DOHH2 (cell line): ENCODE results near the gene S100G.

ENCODE experiments used
- EZH2phosphoT487 ChIP-seq: fragments of 200-600 bp; sonication (generic); IDR thresholded peaks from 2 replicates; pipeline ENCODE4 v1.6.1; 2017; ENCODE audit warnings: borderline replicate concordance, mild to moderate bottlenecking, antibody characterized with exemption, low read length, moderate library complexity, mixed read lengths
- TF ChIP-seq, protein P1 (sequence below): fragments of 200-600 bp; sonication (generic); IDR thresholded peaks from one replicate; pipeline ENCODE4 v1.5.1; 2014; ENCODE audit warnings: antibody characterized with exemption, mild to moderate bottlenecking, low read depth, low read length; ENCODE audit not compliant: poor library complexity, severe bottlenecking

DNA sequence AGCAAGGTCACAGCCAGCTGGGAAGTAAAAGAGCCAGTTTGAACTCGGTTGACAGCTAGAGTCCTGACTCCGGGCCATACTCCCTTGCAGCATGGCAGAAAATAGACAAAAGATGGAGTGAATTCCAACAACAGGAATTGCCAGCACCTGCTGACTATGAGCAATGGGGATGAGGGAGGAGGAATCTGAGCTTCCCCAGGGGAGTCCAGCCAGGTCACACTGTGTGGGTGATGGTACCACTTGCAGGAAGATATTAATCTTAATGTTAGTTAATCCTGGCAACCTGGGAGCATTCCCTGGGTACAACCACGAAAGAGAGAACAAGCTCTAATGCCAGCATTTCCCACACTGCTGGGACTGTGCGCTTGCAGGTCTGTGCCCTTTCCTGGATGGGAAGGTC lies 48.1 kb upstream of the S100G start:
- TF ChIP-seq, protein P1, sequence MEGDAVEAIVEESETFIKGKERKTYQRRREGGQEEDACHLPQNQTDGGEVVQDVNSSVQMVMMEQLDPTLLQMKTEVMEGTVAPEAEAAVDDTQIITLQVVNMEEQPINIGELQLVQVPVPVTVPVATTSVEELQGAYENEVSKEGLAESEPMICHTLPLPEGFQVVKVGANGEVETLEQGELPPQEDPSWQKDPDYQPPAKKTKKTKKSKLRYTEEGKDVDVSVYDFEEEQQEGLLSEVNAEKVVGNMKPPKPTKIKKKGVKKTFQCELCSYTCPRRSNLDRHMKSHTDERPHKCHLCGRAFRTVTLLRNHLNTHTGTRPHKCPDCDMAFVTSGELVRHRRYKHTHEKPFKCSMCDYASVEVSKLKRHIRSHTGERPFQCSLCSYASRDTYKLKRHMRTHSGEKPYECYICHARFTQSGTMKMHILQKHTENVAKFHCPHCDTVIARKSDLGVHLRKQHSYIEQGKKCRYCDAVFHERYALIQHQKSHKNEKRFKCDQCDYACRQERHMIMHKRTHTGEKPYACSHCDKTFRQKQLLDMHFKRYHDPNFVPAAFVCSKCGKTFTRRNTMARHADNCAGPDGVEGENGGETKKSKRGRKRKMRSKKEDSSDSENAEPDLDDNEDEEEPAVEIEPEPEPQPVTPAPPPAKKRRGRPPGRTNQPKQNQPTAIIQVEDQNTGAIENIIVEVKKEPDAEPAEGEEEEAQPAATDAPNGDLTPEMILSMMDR = no peak
- TF ChIP-seq EZH2phosphoT487 = no peak
